ENCODE data around the gene OR4E2.
"Not testable (repeated sequence)": the region's sequence is repeated elsewhere in the genome, so short reads cannot be mapped to it uniquely, and the experiment has no call there.

Gene OR4E2

GRCh38 chr14:21698538-21698937, 44.9 kb downstream of the OR4E2 start:
- not testable (repeated sequence) for DNase-seq

DNA sequence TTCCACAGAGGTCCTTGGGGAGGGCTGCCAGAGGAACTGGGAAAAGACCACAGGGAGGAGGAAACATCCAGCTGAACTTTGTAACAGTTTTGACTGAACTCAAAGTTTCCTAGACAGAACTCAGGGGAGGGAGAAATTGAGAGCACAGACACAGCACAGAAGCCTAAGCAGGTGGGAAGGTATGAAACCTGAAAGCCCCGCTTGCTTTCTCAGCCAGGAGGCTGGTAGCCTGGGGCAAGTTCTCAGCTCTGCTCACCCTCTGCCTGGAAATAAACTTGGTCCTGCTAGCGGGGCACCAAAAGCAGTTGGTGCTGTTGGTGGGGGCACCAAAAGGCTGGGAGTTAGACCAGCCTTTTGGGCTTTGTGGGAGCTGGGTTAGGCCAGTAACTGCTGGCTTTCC, 45.9 kb downstream of the OR4E2 start:
- DNase-seq: no peak

GRCh38 chr14:21702316-21702715, 48.7 kb downstream of the OR4E2 start:
- no peak for DNase-seq

DNA sequence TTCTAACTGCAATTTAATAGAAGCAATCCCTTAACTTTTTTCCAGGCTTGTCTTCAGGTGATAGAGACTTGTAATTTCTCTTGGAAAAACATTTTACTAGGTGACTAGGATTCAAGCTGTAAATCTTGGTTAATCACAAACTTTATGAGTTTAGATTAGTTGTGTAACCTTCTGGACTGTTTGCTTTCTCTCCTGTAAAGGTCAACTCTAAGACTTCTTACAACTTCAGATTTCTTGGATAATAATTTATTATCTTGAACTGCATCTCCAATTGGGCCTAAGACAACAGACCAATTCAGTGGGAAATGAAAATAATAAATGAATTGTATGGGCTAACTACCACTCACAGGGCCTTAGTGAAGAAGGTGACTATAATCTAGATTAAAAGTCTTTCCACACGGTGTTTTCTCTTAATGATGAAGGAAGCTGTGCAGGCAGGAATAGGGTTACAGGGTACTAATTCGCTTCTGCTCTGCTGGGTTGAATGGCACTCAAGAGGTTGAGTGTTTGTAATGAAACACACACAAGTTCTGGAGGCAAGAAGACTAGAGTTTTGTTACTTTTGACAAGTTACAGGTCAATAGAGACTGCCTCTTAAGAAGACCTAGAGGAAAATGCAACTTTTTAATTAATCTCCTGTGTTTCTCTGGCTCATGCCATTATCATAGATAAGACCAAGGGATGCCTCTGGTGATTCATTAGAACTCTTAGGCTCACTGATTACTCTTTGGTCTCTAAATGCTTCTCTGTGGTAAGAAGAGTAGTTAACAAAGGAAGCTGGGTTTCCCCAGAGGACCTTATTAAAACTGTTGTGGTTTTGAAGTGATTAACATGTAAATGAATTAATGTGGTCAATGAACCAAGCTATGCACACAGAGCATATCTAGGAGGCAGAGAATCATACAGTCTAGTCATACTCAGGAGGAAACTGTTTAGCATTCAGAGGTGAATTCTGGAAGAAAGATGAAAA, 50.0 kb downstream of the OR4E2 start:
- no peak for DNase-seq

- no peak for DNase-seq
Observed at GRCh38 chr14:21704338-21704737, 50.7 kb downstream of the OR4E2 start.

- peak in 1 of 2 experiments; percentile 63 for DNase-seq
Observed at GRCh38 chr14:21711360-21711961, 57.8 kb downstream of the OR4E2 start.

DNA sequence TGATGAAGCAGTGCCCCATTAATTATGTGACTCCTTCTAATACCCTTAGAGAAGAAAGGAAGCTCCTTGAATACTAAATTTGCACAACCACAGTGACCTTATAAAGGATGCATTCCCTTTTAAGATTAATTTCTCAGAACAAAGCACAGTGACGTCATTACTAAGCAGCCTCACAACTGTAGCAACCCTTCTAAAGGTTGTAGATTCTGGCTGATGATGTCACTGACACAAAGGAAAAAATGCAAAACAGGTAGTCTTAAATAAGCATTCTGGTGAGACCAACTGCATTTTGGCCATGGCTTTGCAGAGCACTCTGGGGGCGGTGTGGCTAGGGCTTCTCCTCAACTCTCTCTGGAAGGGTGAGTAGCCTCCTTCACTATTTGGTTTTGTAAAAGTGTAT, 58.4 kb downstream of the OR4E2 start:
- DNase-seq: no peak

DNA sequence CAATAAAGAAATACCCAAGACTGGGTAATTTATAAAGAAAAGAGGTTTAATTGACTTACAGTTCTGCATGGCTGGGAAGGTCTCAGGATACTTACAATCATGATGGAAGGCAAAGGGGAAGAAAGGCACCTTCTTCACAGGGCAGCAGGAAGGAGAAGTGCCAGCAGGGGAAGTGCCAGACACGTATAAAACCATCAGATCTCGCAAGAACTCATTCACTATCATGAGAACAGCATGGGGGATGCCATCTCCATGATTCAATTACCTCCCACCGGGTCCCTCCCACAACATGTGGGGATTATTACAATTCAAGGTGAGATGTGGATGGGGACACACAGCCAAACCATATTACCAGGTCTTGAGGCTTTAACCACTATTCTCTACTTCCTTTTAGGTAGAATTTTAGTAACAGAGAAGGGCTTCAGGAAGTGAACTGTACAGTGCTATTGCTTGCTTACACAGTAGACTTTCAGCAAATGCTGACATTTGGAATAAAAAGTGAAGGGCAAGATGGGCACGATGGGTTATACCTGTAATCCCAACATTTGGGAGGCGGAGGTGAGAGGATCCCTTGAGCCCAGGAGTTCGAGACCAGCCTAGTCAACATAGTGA, 60.8 kb downstream of the OR4E2 start:
- DNase-seq: no peak
